GF-D8 (cell line): ENCODE measurements around the gene TECTA.
"Not testable (repeated sequence)": the region's sequence is repeated elsewhere in the genome, so short reads cannot be mapped to it uniquely, and the experiment has no call there.

ENCODE experiments used
- DNase-seq: peaks from one replicate; lab custom pipeline; 2025; lab: John Stamatoyannopoulos, UW

Gene TECTA

GRCh38 chr11:121095561-121095960 is 5.5 kb upstream of the TECTA start:
- no peak for DNase-seq

GRCh38 chr11:121099364-121099763 is 1.7 kb upstream of the TECTA start:
- no peak for DNase-seq

GRCh38 chr11:121099885-121100284 is 1.2 kb upstream of the TECTA start:
- no peak for DNase-seq

DNA sequence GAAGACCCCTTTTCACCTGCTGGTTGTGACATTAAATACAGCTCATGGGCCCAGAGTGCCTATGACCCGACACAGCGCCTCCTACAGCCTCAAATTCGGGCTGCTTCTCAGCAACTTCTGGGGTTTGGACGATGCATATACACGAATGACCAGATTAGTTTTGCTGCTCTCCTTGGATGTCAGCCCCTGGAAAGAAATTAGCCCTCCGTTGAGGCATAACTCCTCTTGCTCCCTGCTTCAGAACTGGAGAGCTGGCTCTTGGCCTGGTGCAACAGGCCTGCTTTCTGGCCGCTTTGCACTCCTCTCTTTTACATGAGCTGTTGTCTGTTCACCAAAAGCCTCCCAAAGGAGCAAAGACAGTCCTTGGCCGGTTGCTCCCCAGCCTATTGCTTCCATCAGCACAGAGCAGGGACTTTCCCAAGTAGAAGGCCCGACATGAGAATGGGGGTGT is 3.3 kb downstream of the TECTA start:
- DNase-seq = no peak

GRCh38 chr11:121105063-121105480 is 4.0 kb downstream of the TECTA start:
- DNase-seq = no peak

DNA sequence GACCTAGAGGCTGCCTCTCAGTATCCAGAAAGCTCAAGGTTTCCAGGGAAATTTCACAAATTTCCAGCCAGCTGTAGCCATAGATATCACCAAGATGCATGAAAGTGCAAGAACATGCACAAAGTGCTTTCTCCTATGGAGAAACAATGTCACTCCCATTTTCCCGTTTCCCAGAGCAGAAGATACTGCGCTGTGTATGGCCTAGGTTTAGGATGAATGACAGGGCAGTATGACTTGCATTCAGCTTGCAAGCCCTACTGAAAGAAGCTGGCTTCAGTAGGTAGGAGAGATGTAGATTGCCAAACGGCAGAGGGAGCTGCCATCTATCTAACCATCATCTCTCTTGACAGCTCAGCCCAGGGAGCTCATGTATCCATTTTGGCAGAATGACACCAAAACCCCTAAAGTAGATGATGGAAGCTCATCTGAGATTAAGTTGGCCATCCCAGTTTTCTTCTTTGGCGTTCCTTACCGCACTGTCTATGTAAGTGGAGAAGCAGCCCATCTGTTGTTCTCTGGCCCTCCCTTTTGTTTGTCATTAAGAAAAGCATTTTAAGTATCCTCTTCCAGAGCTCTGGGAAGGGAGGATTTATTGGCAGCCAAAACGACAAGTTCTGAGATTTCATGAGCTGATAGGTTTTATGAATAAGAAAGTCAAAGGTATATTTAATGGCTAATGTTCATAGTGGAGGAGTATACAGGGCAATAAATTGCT is 4.6 kb downstream of the TECTA start:
- DNase-seq = no peak

- no peak for DNase-seq
Observed at GRCh38 chr11:121106812-121107211, 5.8 kb downstream of the TECTA start.

DNA sequence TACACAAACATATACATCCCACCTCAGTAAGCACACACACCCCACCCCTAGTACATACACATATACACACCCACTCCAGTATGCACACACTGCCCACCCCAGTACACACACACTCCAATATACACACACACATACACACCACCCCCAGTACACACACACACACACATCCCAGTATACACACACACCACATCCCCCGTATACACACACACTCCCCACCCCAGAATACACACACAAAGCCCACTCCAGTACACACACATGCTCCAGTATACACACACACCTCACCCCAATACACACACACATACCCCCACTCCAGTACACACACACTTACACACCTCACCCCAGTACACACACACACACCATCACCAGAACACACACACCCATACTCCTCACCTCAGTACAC is 7.4 kb downstream of the TECTA start:
- no peak for DNase-seq

DNA sequence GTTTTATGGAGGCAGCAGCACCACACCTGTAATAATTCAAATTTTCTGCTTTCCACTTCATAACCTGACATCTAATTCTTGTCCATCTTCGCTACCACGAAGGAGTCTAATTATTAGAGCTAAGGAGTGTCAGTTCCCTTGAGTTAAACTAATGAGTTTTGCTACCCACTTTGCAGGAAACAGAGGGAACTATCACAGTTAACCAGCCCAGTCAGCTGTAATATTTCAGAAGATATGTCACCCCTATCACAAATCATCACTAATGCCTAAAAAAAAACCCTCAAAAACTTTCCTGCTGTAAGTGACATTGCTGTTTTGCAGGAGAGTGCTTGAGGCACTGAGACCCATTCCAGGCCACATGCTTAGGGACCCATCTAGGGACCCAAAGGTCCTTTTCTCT is 8.4 kb downstream of the TECTA start:
- no peak for DNase-seq

DNA sequence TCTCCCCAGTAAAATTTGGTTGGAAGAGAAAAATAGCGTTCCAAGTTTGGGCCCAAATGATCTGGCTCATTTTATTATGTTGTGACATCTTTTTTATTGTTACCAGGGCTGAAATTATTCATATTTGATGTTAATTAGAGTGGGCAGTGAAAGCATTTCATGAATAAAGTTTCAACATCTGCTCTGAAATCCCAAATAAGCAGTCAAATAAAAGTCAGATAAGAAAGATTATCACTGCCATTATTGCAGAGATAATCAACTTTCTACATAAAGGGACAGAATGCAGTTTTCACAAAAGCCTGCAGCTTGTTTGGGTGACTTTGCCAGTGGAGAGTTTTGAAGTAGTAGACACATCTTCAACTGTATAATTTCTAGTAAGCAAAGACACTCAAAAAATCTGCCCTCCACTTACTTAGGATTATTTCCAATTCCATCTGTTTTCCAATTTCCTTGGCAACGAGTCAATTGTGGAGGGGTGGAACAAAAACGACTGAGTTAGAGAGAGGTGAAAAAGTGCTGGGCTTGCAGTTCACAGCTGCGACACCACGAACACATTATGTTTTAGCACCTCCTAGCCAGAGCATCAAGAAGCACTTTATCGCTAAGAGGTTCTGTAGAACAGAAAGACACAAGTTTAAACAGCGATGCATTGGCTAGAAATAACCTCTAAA is 9.0 kb downstream of the TECTA start:
- no peak for DNase-seq

DNA sequence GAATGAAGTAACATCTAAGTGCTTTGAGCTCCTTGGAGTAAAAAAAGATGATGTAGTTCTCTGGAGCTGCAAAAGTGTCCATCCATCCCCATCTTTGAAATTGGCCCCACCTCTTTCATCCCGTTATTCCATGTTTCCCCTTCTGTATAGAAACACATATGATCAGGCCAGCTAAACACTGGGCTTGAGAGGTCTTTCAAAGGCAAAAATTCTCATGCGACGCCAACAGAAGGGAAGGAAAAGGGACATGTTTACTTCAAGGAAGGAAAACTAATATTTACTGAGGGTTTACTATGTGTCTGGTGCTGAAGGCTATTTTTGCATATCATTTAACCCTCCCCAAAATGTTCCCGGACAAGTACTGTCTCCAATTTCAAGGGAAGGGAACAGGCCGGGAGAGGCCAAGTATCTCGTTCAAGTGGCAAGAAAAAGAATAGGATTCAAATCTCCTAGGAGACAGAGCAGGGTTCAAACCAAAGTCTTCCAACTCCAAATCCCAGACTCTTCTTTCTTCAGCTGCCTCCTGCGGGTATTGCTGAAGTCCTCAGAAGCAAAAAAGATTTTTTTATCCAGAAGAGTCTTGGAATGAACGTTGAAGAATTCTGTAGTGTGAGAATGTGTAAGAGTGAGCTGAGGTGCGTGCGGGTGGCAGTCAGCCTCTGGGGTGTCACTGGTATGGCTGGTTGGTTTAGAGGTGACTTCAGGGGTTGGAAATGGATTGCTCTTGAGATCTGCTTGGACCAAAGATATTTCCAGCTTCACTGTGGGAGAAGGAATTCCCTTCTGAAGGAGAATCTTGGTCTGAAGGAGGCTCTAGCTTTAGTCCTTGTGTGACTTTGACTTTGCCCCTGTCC is 10.1 kb downstream of the TECTA start:
- no peak for DNase-seq

DNA sequence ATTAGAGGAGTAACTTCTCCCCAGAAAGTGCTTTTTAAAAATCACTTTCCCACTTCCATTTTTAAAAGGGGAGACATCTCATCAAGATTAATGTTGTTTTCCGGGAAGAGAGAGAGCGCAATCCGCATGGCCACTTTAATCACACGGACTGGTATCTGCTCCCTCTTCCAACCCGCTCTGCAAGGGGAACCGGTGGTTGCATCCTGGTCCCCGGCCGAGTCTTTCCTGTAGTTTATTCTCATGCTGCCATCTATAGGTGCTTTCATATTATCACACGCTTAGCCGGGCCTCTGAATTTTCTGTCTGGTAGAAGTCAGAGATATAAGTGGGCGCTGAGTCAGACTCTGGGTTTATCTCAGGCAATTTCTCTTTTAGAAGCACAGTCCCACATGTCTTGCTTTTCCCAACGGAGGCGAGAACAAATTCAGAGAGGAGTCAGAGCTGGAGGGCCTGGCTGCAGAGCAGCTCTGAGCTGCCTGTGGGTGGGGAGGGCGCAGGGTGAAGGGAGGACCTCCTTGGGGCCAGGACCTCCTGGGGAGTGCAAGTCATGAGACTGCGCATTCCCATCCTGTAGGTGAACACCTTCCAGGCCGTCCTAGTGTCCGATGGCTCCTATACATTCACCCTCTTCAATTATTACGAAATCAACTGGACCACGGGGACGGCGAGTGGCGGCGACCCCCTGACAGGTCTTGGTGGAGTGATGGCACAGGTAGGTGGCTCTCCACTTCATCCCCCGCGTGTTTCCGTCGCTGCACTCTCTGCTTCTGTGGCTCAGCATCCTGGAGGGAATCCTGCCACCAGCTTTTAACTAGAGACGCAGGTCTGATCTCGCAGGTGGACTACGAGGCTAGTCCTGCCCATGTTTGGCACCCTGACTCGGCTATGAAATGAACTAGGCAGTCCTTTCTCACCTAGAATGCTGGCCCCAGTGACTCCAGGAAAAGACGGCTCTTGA is 11.7 kb downstream of the TECTA start:
- DNase-seq = peak; percentile 60

DNA sequence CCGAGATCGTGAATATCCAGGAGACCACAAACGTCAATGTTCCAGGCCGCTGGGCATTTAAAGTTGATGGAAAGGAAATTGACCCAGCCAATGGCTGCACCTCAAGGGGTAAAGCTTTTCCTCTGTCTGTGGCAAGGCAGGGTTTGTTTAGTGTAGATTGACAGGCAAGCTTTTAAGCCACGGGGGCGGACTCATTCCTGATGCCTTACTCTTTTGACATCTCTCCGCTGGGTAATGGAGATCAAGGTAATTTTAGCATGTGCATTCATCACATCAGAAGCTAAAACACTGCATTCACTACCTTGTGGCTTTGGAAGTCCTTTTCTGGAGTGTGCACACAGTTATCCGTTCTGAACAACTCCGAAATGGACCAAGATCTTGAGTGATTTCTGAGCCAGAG is 12.6 kb downstream of the TECTA start:
- DNase-seq = no peak

DNA sequence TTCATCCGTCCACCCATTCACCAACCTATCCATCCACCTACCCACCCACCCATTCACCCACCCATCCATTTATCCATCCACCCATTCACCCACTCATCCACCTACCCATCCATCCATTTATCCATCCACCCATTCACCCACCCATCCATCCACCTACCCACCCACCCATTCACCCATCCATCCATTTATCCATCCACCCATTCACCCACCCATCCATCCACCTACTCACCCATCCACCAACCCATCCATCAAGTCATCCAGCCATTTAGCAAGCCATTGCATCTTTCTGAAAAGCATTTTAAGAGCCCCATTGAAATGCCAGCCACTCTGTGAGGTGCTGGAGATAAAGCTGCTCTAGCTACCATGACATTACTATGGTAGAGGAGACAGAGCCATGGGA is 14.0 kb downstream of the TECTA start:
- DNase-seq = not testable (repeated sequence)

GRCh38 chr11:121117788-121118187 is 16.7 kb downstream of the TECTA start:
- no peak for DNase-seq

- DNase-seq = no peak
Observed at GRCh38 chr11:121119440-121119839, 18.4 kb downstream of the TECTA start.

DNA sequence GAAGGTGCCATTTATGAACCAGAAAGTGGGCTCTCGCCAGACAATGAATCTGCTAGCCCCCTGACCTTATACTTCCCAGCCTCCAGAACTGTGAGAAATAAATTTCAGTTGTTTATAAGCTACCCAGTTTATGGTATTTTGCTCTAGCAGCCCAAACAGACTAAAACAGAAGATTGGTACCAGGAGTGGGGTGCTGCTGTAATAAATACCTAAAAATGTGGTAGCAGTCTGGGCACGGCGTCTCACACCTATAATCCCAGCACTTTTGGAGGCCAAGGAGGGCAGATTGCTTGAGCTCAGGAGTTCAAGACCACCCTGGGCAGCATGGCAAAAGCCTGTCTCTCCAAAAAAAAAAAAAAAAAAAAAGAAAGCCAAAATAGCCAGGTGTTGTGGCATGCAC is 21.3 kb downstream of the TECTA start:
- DNase-seq = no peak

DNA sequence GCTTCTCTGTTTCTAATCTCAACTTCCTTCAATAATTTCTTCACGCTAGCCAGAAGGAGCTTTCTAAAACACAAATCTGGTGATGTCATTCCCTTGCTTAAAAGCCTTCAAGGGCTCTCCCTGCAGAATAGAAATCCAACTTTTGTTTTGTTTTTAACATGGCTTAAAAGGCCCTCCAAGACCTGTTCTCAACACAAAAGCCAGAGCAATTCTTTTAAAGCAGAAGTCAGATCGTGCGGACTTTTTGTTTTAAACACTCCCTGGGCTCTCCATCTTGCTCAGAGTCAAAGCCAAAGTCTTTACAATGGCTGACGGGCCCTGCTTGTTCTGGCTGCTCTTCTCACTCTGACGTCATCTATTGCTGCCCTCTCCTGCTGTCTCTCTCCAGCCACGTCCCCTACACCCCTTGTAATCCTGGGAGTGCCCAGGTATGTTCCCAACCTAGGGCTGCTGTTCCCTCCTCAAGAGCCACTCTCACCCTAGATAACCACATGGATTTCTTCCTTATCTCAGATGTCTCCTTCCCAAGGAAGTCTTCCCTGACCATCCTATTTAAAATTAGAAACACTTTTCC is 22.5 kb downstream of the TECTA start:
- no peak for DNase-seq

- no peak for DNase-seq
Observed at GRCh38 chr11:121127809-121128208, 26.8 kb downstream of the TECTA start.

DNA sequence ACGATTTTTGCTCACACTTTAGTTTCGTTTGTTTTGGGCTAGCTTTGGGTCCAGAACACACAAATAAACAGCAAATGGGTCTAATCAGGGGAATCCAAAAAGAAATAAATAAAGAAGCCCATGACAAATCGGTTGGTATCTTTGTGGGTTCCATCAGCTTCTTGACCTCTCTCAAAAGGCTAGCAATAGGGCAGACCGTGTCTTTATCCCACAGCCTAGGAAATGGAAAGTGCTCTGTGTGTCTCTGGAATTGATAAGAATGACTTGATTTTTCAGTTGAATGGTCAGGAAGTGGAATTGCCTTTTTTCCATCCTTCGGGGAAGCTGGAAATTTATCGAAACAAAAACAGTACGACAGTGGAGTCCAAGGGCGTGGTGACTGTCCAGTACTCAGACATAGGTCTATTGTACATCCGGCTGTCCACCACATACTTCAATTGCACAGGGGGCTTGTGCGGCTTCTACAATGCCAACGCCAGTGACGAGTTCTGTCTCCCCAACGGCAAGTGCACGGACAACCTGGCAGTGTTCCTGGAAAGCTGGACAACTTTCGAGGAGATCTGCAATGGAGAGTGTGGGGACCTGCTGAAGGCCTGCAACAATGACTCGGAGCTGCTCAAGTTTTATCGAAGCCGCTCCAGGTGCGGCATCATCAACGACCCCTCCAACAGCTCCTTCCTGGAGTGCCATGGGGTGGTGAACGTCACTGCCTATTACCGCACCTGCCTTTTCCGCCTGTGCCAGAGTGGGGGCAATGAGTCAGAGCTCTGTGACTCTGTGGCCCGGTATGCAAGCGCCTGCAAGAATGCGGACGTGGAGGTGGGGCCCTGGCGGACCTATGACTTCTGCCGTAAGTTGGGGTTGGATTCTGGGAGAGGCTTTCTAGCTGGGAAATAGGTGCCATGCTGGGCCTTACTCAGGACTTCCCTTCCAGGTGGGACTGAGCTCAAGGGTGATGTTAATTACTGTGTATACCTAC is 28.6 kb downstream of the TECTA start:
- no peak for DNase-seq
